ENCODE measurements around the gene DYNLT1. TPM values are rescaled to one million over a fixed set of nuclear protein-coding genes. Genes with fewer than 3 reads are reported as not detected.

Gene DYNLT1
- total RNA-seq, 4 donors from 2014 or later, result 93.8 to 190 (median 146) TPM

GRCh38 chr6:158631678-158632537 is 12.6 kb downstream of the DYNLT1 start:
- peak overlapping the region in 1 of 4 donors; percentile 19 for H3K4me3 ChIP-seq
- H3K36me3 ChIP-seq, result peaks cover 0 to 54% (median 0%) of the 10 kb centered on the region in 3 donors
- no peaks in the 10 kb centered on the region for H3K9me3 ChIP-seq
- peak in 2 of 3 donors; percentile 84 to 89 for DNase-seq
- H3K27me3 ChIP-seq, result no peaks in the 10 kb centered on the region
- peaks cover 0 to 29% (median 0%) of the 10 kb centered on the region in 4 donors for H3K4me1 ChIP-seq
- H3K27ac ChIP-seq, result peak overlapping the region; percentile 33 to 89 (median 70)
- TF ChIP-seq, protein P1, sequence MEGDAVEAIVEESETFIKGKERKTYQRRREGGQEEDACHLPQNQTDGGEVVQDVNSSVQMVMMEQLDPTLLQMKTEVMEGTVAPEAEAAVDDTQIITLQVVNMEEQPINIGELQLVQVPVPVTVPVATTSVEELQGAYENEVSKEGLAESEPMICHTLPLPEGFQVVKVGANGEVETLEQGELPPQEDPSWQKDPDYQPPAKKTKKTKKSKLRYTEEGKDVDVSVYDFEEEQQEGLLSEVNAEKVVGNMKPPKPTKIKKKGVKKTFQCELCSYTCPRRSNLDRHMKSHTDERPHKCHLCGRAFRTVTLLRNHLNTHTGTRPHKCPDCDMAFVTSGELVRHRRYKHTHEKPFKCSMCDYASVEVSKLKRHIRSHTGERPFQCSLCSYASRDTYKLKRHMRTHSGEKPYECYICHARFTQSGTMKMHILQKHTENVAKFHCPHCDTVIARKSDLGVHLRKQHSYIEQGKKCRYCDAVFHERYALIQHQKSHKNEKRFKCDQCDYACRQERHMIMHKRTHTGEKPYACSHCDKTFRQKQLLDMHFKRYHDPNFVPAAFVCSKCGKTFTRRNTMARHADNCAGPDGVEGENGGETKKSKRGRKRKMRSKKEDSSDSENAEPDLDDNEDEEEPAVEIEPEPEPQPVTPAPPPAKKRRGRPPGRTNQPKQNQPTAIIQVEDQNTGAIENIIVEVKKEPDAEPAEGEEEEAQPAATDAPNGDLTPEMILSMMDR (IDR thresholded peaks at IDR 0.05), result no peak
- peak; percentile 22 to 60 for TF ChIP-seq POLR2A (IDR thresholded peaks at IDR 0.05)

DNA sequence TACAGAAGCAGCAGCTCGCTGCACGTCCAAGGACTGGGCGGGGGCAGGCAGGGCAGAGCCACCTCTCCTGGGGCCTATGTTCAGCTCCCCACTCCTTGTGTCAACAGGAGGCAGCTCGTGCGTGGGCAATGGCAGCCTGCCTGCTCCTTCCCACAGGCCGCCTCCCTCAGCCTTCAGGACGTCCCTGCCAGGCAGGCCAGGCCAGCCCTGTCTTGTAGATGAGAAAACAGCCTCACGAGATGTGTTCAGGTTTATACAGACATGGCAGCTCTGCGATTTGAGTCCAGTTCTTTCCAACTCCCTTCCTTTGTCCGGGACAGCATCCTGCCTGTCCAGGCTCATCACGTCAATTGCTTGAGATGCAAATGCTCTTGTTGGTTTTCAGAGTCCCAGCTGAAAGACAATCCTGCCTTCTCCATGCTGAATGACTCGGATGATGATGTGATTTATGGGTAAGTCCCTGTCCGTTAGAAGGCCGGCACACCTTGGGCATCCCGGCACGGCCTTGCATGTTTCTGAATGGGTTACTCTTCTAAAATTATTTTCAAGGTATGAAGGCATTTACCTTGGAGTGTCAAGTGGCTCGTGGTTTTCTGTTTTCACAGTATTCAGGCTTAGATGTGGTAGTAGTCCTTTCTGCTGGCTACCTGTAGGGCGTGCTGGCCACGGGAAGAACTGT is 13.5 kb downstream of the DYNLT1 start:
- peaks cover 0 to 29% (median 0%) of the 10 kb centered on the region in 4 donors for H3K4me1 ChIP-seq
- peak overlapping the region in 3 of 4 donors; percentile 61 to 89 (median 80) for H3K27ac ChIP-seq
- H3K9me3 ChIP-seq, result no peaks in the 10 kb centered on the region
- H3K36me3 ChIP-seq, result peaks cover 0 to 53% (median 0%) of the 10 kb centered on the region in 3 donors
- TF ChIP-seq, protein P1 (IDR thresholded peaks at IDR 0.05), result no peak
- TF ChIP-seq POLR2A (IDR thresholded peaks at IDR 0.05), result no peak
- no peaks in the 10 kb centered on the region for H3K27me3 ChIP-seq
- peak in 2 of 3 donors; percentile 68 to 72 for DNase-seq
- peak overlapping the region in 1 of 4 donors; percentile 19 for H3K4me3 ChIP-seq

- TF ChIP-seq POLR2A (IDR thresholded peaks at IDR 0.05), result no peak
- TF ChIP-seq, protein P1 (IDR thresholded peaks at IDR 0.05), result peak in 5 of 6 experiments; percentile 17 to 53 (median 43)
- DNase-seq, result peak in 2 of 3 donors; percentile 64 to 72
- Histone ChIP-seq H3K36me3 (peaks cover 0 to 57% (median 0%) of the 10 kb centered on the region in 3 donors), H3K27ac (peak overlapping the region in 2 of 4 donors; percentile 20 to 80), H3K4me3 (no peak overlapping the region), H3K9me3 (no peaks in the 10 kb centered on the region), H3K4me1 (peaks cover 0 to 25% (median 0%) of the 10 kb centered on the region in 4 donors), H3K27me3 (no peaks in the 10 kb centered on the region)
Observed at GRCh38 chr6:158629367-158630221, 14.9 kb downstream of the DYNLT1 start.

DNA sequence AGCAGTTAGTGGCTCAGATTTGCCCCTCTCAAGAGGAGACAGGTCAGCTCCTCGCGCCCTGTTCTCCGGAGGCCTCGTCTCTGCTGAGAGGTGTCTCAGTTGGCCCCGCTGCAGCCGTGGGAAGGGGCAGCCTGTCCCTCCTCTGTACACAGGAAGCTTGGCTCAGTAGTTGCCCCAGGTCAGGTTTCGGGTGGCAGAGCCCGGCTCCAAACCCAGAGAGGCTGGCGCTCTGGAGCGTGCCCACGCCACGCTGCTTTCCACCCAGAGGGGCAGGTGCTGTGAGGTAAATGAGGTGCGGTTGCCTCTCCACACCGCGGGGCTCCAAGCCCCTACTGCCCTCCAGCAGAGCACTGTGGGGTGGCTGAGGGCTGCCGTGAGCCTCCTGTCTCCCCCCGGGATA is 16.0 kb downstream of the DYNLT1 start:
- H3K4me3 ChIP-seq, result no peak overlapping the region
- no peaks in the 10 kb centered on the region for H3K9me3 ChIP-seq
- TF ChIP-seq, protein P1 (IDR thresholded peaks at IDR 0.05), result no peak
- TF ChIP-seq POLR2A (IDR thresholded peaks at IDR 0.05), result no peak
- no peak overlapping the region for H3K27ac ChIP-seq
- peaks cover 0 to 25% (median 0%) of the 10 kb centered on the region in 4 donors for H3K4me1 ChIP-seq
- peak in 1 of 3 donors; percentile 48 for DNase-seq
- no peaks in the 10 kb centered on the region for H3K27me3 ChIP-seq
- peaks cover 0 to 61% (median 0%) of the 10 kb centered on the region in 3 donors for H3K36me3 ChIP-seq

GRCh38 chr6:158627940-158628211 is 16.7 kb downstream of the DYNLT1 start:
- H3K4me1 ChIP-seq, result peaks cover 0 to 25% (median 0%) of the 10 kb centered on the region in 4 donors
- H3K9me3 ChIP-seq, result no peaks in the 10 kb centered on the region
- DNase-seq, result peak in 1 of 3 donors; percentile 30
- TF ChIP-seq POLR2A (IDR thresholded peaks at IDR 0.05), result no peak
- TF ChIP-seq, protein P1 (IDR thresholded peaks at IDR 0.05), result no peak
- H3K36me3 ChIP-seq, result peaks cover 0 to 55% (median 0%) of the 10 kb centered on the region in 3 donors
- H3K27ac ChIP-seq, result no peak overlapping the region
- no peak overlapping the region for H3K4me3 ChIP-seq
- no peaks in the 10 kb centered on the region for H3K27me3 ChIP-seq

Data from Peyer's patch (tissue), 4 donors.